ENCODE measurements around the gene TRIM46.
A peak's percentile ranks its signal among the peaks of the same experiment; 100 is the strongest.

TRIM46 gene

DNA sequence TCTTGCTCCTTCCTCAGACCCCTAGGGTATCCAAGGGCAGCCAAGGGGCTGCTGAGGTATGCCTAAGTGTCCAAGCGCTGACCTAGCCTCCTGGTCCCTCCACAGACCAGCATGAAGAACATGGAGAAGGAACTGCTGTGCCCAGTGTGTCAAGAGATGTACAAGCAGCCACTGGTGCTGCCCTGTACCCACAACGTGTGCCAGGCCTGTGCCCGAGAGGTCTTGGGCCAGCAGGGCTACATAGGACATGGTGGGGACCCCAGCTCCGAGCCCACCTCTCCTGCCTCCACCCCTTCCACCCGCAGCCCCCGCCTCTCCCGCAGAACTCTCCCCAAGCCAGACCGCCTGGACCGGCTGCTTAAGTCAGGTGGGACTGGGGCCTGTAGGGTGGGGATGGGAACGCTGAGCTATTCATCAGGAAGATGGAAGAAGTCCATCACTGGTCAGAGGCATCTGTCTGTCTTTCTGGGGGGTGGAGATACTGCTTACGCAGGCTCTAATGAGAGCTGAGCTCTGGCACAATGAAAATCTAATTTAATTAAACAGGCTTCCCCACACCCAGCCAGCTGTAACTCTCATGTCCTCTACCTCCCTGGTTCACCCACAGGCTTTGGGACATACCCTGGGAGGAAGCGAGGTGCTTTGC is 1.8 kb downstream of the TRIM46 start:
- H3K36me3 ChIP-seq (ENCODE audit: insufficient read depth, low read length) = peaks cover under 1% of the 10 kb centered on the region
- no peak overlapping the region for H3K9ac ChIP-seq (ENCODE audit: low read length)
- H3K4me1 ChIP-seq (ENCODE audit: insufficient read depth, low read length) = peaks cover 23% of the 10 kb centered on the region
- no peak overlapping the region for H3K4me3 ChIP-seq (ENCODE audit: low read depth in 1 of 2, low read length in 2 of 2)
- H3K27me3 ChIP-seq (ENCODE audit: control insufficient read depth in 1 of 2, insufficient read depth in 2 of 2, low read length in 2 of 2) = peaks cover 0 to 23% of the 10 kb centered on the region in 2 donors
- no peaks in the 10 kb centered on the region for H3K9me3 ChIP-seq (ENCODE audit: low read length)
- H3K27ac ChIP-seq (ENCODE audit: low read depth, low read length) = no peak overlapping the region

- no peak overlapping the region for H3K27ac ChIP-seq (ENCODE audit: low read depth, low read length)
- H3K4me1 ChIP-seq (ENCODE audit: insufficient read depth, low read length) = peaks cover 23% of the 10 kb centered on the region
- H3K9me3 ChIP-seq (ENCODE audit: low read length) = no peaks in the 10 kb centered on the region
- no peak overlapping the region for H3K9ac ChIP-seq (ENCODE audit: low read length)
- H3K27me3 ChIP-seq (ENCODE audit: control insufficient read depth in 1 of 2, insufficient read depth in 2 of 2, low read length in 2 of 2) = peaks cover 0 to 23% of the 10 kb centered on the region in 2 donors
- no peak overlapping the region for H3K4me3 ChIP-seq (ENCODE audit: low read depth in 1 of 2, low read length in 2 of 2)
- no peaks in the 10 kb centered on the region for H3K36me3 ChIP-seq (ENCODE audit: insufficient read depth, low read length)
Measured at GRCh38 chr1:155175927-155176371, 2.3 kb downstream of the TRIM46 start.

- H3K4me3 ChIP-seq (ENCODE audit: low read depth in 1 of 2, low read length in 2 of 2) = peak overlapping the region in 1 of 2 donors; percentile 32
- H3K27me3 ChIP-seq (ENCODE audit: control insufficient read depth in 1 of 2, insufficient read depth in 2 of 2, low read length in 2 of 2) = peaks cover 0 to 23% of the 10 kb centered on the region in 2 donors
- no peak overlapping the region for H3K27ac ChIP-seq (ENCODE audit: low read depth, low read length)
- H3K9ac ChIP-seq (ENCODE audit: low read length) = no peak overlapping the region
- H3K36me3 ChIP-seq (ENCODE audit: insufficient read depth, low read length) = no peaks in the 10 kb centered on the region
- no peaks in the 10 kb centered on the region for H3K9me3 ChIP-seq (ENCODE audit: low read length)
- peaks cover 23% of the 10 kb centered on the region for H3K4me1 ChIP-seq (ENCODE audit: insufficient read depth, low read length)
Measured at GRCh38 chr1:155176544-155177071, 3.0 kb downstream of the TRIM46 start.

DNA sequence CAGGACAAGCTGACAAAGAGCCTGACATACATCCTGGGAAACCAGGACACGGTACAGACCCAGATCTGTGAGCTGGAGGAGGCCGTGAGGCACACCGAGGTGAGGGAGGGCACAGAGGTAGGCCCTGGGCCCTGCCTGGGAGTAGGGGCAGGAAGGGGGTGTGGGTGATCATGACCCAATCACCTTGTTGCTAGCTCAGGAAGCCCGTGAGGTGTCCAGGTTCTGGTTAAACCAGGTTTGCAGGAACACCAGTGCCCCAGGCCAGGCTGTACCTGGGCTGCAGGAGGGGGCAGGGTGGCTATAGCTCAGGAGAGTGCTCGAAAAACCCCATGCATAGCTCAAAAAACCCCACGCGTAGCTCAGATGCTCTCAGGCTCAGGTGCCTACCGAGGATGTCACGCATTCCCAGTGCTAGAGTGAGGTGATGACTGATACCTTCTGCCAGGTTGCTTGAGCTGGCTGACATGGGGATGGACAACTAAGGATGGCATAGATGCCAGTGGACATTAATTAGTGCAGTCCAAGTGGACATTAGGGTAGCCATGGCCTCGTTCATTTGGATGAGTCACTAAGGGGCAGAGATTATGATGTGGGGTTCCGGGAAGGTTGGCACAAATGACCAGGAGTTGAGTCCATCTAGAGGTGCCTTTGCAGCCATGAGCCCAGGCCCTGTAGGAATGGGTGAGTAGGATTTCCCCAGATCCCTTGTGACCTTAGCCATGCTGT is 3.7 kb downstream of the TRIM46 start:
- peaks cover 17% of the 10 kb centered on the region for H3K4me1 ChIP-seq (ENCODE audit: insufficient read depth, low read length)
- H3K9me3 ChIP-seq (ENCODE audit: low read length) = no peaks in the 10 kb centered on the region
- H3K9ac ChIP-seq (ENCODE audit: low read length) = no peak overlapping the region
- H3K4me3 ChIP-seq (ENCODE audit: low read depth in 1 of 2, low read length in 2 of 2) = peak overlapping the region in 1 of 2 donors; percentile 32
- H3K27me3 ChIP-seq (ENCODE audit: control insufficient read depth in 1 of 2, insufficient read depth in 2 of 2, low read length in 2 of 2) = peaks cover 0 to 23% of the 10 kb centered on the region in 2 donors
- no peak overlapping the region for H3K27ac ChIP-seq (ENCODE audit: low read depth, low read length)
- no peaks in the 10 kb centered on the region for H3K36me3 ChIP-seq (ENCODE audit: insufficient read depth, low read length)

GRCh38 chr1:155177918-155178281 is 4.3 kb downstream of the TRIM46 start:
- Histone ChIP-seq H3K27ac (ENCODE audit: low read depth, low read length) (no peak overlapping the region), H3K4me3 (ENCODE audit: low read depth in 1 of 2, low read length in 2 of 2) (no peak overlapping the region), H3K27me3 (ENCODE audit: control insufficient read depth in 1 of 2, insufficient read depth in 2 of 2, low read length in 2 of 2) (peaks cover 0 to 23% of the 10 kb centered on the region in 2 donors), H3K9ac (ENCODE audit: low read length) (no peak overlapping the region), H3K9me3 (ENCODE audit: low read length) (no peaks in the 10 kb centered on the region), H3K36me3 (ENCODE audit: insufficient read depth, low read length) (no peaks in the 10 kb centered on the region), H3K4me1 (ENCODE audit: insufficient read depth, low read length) (peaks cover 17% of the 10 kb centered on the region)

DNA sequence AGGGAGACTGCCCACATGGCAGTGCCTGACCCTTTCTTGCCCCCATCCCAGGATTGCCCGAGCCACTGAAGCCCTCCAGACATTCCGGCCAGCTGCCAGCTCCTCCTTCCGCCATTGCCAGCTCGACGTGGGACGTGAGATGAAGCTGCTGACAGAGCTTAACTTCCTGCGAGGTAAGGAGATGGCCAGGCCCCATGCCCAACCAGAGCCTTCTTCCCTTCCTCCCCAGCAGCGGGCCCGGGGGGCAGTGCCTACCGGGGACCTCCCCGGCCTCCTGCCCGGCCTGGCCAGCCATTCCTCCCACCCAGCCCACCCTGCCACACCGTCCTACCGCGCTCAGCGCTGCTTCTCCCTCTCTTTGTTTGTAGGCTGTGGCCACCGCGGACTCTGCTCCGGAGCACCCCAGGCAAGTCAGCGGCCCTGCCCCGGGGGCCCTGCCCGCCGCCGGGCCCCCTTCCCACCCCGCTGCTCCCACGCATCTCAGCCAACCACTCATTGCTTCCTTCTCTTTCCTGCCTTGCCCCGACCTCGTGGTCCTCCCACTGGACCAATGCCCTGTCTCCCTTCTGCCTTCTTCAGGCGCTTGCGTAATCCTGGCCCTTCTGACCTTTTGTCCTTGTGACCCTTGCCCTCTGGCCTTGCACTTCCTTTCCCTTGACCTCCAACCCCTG is 4.9 kb downstream of the TRIM46 start:
- Histone ChIP-seq H3K36me3 (ENCODE audit: insufficient read depth, low read length) (no peaks in the 10 kb centered on the region), H3K27ac (ENCODE audit: low read depth, low read length) (no peak overlapping the region), H3K9me3 (ENCODE audit: low read length) (no peaks in the 10 kb centered on the region), H3K9ac (ENCODE audit: low read length) (no peak overlapping the region), H3K4me3 (ENCODE audit: low read depth in 1 of 2, low read length in 2 of 2) (no peak overlapping the region), H3K4me1 (ENCODE audit: insufficient read depth, low read length) (peaks cover 12% of the 10 kb centered on the region), H3K27me3 (ENCODE audit: control insufficient read depth in 1 of 2, insufficient read depth in 2 of 2, low read length in 2 of 2) (peaks cover 0 to 22% of the 10 kb centered on the region in 2 donors)

- no peaks in the 10 kb centered on the region for H3K36me3 ChIP-seq (ENCODE audit: insufficient read depth, low read length)
- no peak overlapping the region for H3K27ac ChIP-seq (ENCODE audit: low read depth, low read length)
- H3K9ac ChIP-seq (ENCODE audit: low read length) = no peak overlapping the region
- peaks cover 0 to 14% of the 10 kb centered on the region in 2 donors for H3K27me3 ChIP-seq (ENCODE audit: control insufficient read depth in 1 of 2, insufficient read depth in 2 of 2, low read length in 2 of 2)
- H3K4me1 ChIP-seq (ENCODE audit: insufficient read depth, low read length) = peaks cover 11% of the 10 kb centered on the region
- no peak overlapping the region for H3K4me3 ChIP-seq (ENCODE audit: low read depth in 1 of 2, low read length in 2 of 2)
- no peaks in the 10 kb centered on the region for H3K9me3 ChIP-seq (ENCODE audit: low read length)
Measured at GRCh38 chr1:155179112-155180031, 5.7 kb downstream of the TRIM46 start.

GRCh38 chr1:155181371-155182051 is 7.9 kb downstream of the TRIM46 start:
- Histone ChIP-seq H3K4me1 (ENCODE audit: insufficient read depth, low read length) (peaks cover 9% of the 10 kb centered on the region), H3K27ac (ENCODE audit: low read depth, low read length) (no peak overlapping the region), H3K4me3 (ENCODE audit: low read depth in 1 of 2, low read length in 2 of 2) (no peak overlapping the region), H3K9me3 (ENCODE audit: low read length) (no peaks in the 10 kb centered on the region), H3K27me3 (ENCODE audit: control insufficient read depth in 1 of 2, insufficient read depth in 2 of 2, low read length in 2 of 2) (no peaks in the 10 kb centered on the region), H3K36me3 (ENCODE audit: insufficient read depth, low read length) (no peaks in the 10 kb centered on the region), H3K9ac (ENCODE audit: low read length) (no peak overlapping the region)

DNA sequence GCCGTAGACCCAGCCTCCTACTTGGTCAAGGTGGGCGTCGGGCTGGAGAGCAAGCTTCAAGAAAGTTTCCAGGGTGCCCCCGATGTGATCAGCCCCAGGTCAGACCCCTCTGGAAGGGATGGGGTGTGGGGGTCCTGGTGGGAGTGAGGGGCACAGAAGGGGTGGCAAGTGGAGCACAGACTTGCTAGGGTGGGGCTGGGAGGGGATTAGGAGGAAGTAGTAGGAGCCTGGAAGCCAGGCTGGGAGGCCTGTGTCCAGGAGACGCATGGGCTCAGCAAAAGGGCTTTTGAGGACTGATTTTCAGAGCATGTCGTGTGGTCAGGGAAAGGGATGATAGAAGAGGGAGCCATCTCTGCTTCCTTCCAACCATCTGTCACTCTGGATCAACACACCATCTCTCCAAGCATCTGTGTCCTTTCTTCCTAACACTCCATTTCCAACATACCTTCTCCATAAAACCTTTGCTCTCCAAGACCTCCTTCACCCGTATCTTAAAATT is 8.5 kb downstream of the TRIM46 start:
- Histone ChIP-seq H3K36me3 (ENCODE audit: insufficient read depth, low read length) (no peaks in the 10 kb centered on the region), H3K4me3 (ENCODE audit: low read depth in 1 of 2, low read length in 2 of 2) (no peak overlapping the region)

DNA sequence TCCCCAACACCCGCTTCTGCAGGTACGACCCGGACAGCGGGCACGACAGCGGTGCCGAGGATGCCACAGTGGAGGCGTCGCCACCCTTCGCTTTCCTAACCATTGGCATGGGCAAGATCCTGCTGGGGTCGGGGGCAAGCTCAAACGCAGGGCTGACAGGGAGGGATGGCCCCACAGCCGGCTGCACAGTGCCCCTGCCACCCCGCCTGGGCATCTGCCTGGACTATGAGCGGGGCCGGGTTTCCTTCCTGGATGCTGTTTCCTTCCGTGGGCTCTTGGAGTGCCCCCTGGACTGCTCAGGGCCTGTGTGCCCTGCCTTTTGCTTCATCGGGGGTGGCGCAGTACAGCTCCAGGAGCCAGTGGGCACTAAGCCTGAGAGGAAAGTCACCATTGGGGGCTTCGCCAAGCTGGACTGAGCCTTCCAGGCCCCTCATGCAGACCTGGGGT is 10.1 kb downstream of the TRIM46 start:
- no peaks in the 10 kb centered on the region for H3K27me3 ChIP-seq (ENCODE audit: control insufficient read depth in 1 of 2, insufficient read depth in 2 of 2, low read length in 2 of 2)
- no peak overlapping the region for H3K9ac ChIP-seq (ENCODE audit: low read length)
- H3K9me3 ChIP-seq (ENCODE audit: low read length) = no peaks in the 10 kb centered on the region
- no peaks in the 10 kb centered on the region for H3K36me3 ChIP-seq (ENCODE audit: insufficient read depth, low read length)
- no peaks in the 10 kb centered on the region for H3K4me1 ChIP-seq (ENCODE audit: insufficient read depth, low read length)
- H3K4me3 ChIP-seq (ENCODE audit: low read depth in 1 of 2, low read length in 2 of 2) = no peak overlapping the region
- no peak overlapping the region for H3K27ac ChIP-seq (ENCODE audit: low read depth, low read length)

More for the DNA sequence above, 8.5 kb downstream of the TRIM46 start:
- Histone ChIP-seq H3K9me3 (ENCODE audit: low read length) (no peaks in the 10 kb centered on the region), H3K9ac (ENCODE audit: low read length) (no peak overlapping the region), H3K27ac (ENCODE audit: low read depth, low read length) (no peak overlapping the region), H3K4me1 (ENCODE audit: insufficient read depth, low read length) (peaks cover 3% of the 10 kb centered on the region), H3K27me3 (ENCODE audit: control insufficient read depth in 1 of 2, insufficient read depth in 2 of 2, low read length in 2 of 2) (no peaks in the 10 kb centered on the region)

All from muscle layer of colon (tissue), 2 donors.